Fibroblast of the aortic adventitia (primary cell): Measurements from ENCODE around the gene SLC6A19. TPM values are rescaled to one million over a fixed set of nuclear protein-coding genes. Genes with fewer than 3 reads are reported as not detected.

Experiments
- DNase-seq: peaks from one replicate; pipeline ENCODE4 v3.0.0-alpha.2; 2010; ENCODE audit warnings: low read depth
- H3K4me3 ChIP-seq: 2 replicates; pipeline ENCODE4 v1.5.1; 2011; ENCODE audit warnings: low read depth, mild to moderate bottlenecking, control low read depth, low read length, moderate library complexity
- CTCF ChIP-seq: IDR thresholded peaks from 2 replicates; pipeline ENCODE4 v1.5.1; 2011; ENCODE audit warnings: mild to moderate bottlenecking, low read length, control low read depth, inconsistent platforms; ENCODE audit not compliant: insufficient read depth
- total RNA-seq: library from RNA; depleted of rRNA; stranded (reverse); fragments of >200 nt; gene quantifications from 2 replicates; pipeline ENCODE4 v1.2.3, GENCODE V29; 2012; ENCODE audit warnings: low replicate concordance

SLC6A19 gene
- total RNA-seq, 1 donor = not detected

- no peak for DNase-seq
- H3K4me3 ChIP-seq = no peak overlapping the region
- no peak for TF ChIP-seq CTCF
Observed at GRCh38 chr5:1206521-1207412, 5.4 kb downstream of the SLC6A19 start.

- TF ChIP-seq CTCF = no peak
- H3K4me3 ChIP-seq = no peak overlapping the region
- no peak for DNase-seq
Observed at GRCh38 chr5:1207555-1207954, 6.2 kb downstream of the SLC6A19 start.

- no peak overlapping the region for H3K4me3 ChIP-seq
- no peak for TF ChIP-seq CTCF
- no peak for DNase-seq
Observed at GRCh38 chr5:1208221-1208742, 6.9 kb downstream of the SLC6A19 start.

DNA sequence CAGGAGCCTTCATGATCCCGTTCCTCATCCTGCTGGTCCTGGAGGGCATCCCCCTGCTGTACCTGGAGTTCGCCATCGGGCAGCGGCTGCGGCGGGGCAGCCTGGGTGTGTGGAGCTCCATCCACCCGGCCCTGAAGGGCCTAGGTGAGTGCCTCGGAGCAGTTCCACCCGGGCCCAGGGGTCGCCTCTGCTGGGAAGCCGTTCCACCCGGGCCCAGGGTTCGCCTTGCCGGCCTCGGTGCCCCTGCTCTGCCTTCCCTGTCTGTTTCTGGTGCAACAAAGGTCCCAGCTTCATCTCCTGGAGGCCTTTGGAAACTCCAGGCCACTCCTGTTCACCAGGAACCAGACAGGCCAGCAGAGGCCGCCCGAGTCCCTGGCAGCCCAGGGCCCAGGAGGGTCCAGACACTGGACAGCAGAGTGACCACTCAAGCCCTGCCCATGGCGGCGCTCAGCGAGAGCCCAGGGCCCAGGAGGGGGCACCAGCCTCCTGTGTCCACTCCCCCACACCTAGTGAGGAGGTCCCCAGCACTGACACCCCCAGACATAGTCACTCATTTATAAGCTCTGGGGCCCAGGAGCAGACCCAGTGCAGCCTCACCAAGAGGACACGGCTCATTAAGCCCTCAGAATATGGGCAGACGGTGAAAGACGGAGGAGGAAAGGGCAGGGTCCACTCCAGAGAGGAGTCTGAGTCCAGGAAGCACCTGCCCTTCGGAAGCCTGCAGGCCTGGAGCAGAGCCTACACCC lies 7.5 kb downstream of the SLC6A19 start:
- no peak overlapping the region for H3K4me3 ChIP-seq
- peak; percentile 58 for TF ChIP-seq CTCF
- peak; percentile 20 for DNase-seq

- no peak for TF ChIP-seq CTCF
- DNase-seq = no peak
- no peak overlapping the region for H3K4me3 ChIP-seq
Observed at GRCh38 chr5:1209489-1209852, 8.1 kb downstream of the SLC6A19 start.

GRCh38 chr5:1209896-1210776 lies 8.7 kb downstream of the SLC6A19 start:
- TF ChIP-seq CTCF = no peak
- H3K4me3 ChIP-seq = no peak overlapping the region
- DNase-seq = no peak
